NCI-H748 (cell line): ENCODE measurements around the gene ESYT3.
"Not testable (repeated sequence)": the region's sequence is repeated elsewhere in the genome, so short reads cannot be mapped to it uniquely, and the experiment has no call there.

Source experiments
- DNase-seq: peaks from one replicate; lab custom pipeline; 2025; ENCODE audit not compliant: unreplicated experiment; lab: John Stamatoyannopoulos, UW

Gene ESYT3

GRCh38 chr3:138484672-138485071 is 50.3 kb downstream of the ESYT3 start:
- DNase-seq = not testable (repeated sequence)

- DNase-seq = not testable (repeated sequence)
Observed at GRCh38 chr3:138486580-138486979, 52.2 kb downstream of the ESYT3 start.

DNA sequence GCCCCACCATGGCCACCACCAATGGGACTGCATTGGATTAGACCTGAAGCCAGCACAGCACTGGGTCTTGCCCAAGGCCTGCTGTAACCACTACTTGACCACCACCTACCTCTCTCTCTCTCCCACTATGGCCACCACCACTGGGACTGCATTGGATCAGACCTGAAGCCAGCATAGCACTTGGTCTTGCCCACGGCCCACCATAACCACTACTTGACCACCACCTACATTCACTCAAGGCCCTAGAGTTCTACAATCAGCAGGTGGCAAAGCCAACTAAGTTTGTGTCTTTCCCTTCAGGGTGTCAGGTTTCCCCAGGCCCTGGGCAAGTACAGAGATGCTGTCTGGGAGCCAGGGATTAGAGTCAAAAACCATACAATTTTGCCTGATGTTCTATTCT is 57.6 kb downstream of the ESYT3 start:
- DNase-seq = no peak

DNA sequence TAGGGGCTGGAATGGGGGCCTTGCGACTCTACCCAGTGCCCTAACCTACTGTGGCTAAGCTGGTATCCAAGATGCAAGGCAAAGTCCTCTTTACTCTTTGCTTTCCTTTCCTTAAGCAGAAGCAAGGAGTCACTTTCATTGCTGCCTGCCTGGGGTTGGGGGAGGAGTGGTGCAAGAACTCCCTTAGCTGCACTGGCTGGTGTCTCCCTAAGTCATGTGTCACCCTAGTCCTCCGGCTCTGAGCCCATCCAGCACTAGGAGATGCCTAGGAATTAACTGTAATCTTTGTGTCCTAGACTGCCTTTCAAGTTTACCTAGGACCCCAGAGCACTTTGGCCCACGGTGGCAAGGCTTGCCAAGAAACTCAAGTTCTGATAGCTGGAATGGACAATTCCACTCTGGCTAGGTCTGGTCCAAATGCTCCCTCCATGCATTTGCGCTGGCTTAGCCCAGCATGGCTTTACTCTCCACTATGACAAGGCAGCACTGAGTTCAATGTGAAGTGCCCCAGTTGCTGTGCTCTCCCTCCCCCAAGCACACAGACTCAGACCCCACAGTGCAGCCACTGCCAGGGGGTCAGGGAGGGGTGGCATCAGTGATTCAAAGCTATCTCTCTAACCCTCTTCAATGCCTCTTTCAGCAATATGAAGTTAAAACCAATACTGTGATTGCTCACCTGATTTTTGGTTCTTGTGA is 58.7 kb downstream of the ESYT3 start:
- no peak for DNase-seq

DNA sequence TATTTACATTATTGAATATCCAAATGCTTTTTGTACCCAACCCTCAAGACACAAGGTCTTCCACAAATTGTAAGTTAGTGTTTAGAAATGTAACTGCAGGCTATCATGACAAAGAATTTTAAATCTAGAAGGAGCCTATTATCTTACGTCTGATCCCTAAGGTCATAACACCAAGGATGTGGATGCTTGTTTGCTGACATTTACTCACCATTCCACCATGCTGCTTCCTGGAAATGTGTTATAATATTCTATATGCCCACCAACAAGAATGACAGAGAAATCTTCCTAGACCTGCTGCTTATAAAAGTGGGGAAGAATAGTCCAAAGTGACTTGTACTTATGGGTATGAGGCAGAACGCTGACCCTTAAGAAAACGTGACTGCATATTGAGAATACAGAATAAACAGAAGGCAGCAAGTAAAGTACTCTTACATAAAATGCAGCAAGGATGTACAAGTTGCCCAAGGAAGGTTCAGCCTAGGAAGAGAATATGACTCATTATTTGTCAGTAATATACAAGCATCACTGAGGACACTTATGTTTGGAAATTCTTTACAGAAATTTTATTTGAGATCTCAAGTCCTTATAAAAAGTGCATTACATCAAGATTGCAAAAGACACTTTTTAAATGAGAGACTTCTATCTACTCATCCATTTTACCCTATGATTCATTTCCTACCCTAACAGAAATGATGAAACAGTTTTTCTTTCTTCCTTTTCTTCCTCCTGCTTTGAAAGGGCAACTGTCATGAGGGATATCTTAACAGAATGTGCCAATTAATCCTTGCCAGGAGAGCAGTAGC is 59.6 kb downstream of the ESYT3 start:
- DNase-seq = no peak

DNA sequence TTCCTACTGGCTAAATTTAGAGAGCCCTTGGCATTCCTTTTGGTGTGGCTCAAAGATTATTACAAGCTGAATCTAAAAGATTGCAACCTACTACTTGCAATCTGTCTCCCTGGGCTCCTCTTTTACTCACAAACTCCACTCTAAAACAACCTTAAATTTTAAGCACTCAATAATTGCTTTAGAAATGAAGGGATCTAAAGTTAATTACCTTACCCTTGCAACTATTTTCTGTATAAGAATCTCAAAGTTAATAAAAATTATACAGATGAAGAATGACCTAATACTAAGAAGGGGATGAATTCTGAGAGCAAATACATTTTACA is 60.2 kb downstream of the ESYT3 start:
- DNase-seq = no peak

GRCh38 chr3:138495638-138496037 is 61.2 kb downstream of the ESYT3 start:
- DNase-seq = not testable (repeated sequence)

DNA sequence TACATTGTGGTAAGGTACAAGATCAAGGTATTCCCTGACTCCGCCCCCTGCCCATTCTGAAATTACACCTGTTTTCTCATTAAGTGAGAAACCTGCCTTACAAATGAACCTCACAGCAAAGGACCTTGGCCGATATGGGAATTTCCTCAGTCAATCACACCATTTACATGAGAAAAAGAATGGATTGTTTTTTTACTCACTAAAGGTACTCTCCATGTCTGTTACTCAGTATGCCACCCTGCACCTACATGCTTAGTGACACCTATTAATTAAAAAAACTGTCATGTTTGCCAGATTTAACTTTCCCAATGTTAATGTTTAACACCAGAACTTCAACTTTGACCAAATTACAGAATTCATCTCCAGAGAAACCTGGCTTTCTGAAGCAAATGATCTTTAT is 62.0 kb downstream of the ESYT3 start:
- DNase-seq = no peak

DNA sequence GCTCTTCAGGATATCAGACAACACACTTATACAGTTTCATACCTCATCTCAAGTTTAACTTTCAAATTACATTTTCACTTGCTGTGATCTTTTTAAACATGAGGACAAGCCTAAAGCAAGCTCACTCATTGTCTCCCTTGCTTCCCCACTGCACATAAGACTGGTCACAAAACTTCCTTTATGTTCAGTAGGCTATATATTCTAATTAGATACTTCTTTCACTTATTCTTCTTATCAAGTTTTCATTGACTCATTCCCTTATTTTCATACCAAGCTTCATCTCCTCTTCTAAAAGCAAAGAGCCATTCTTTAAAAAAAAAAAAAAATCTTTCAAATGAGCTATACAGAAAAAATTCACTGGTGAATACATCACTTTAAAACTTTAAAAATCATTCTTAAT is 62.6 kb downstream of the ESYT3 start:
- DNase-seq = no peak

- no peak for DNase-seq
Observed at GRCh38 chr3:138497851-138498250, 63.4 kb downstream of the ESYT3 start.

- DNase-seq = no peak
Observed at GRCh38 chr3:138498991-138499390, 64.6 kb downstream of the ESYT3 start.

DNA sequence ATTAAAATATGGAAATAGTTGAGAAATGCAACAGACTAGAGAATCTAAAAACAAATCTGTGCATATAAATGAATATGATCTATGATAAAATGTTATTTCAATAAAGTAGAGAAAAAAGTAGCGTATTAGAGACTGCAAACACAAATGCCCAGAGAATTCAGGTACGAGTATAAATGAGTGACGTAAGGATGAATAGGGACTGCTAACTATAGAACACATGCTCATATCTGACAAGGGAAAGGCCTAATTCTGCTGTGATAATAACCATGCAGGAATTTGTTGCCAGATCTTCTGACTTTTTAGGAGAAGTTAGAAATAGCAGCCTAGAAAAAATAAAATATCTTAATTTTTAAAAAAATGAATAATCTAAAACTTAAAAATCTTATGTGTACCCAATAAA is 73.1 kb downstream of the ESYT3 start:
- DNase-seq = no peak

DNA sequence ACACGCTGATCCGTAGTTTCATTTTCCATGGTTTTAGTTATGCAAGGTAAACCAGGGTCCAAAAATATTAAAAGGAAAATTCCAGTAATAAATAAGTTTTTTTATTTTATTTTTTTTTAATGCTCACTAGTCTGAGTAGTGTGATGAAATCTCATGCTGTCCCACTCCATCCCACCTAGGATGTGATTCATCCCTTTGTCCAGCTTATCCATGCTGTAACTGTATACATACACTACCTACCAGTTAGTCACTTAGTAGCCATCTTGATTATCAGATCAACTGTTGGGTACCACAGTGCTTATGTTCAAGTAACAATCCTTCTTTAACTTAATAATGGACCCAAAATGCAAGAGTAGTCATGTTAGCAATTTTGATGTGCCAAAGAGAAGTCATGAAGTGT is 75.2 kb downstream of the ESYT3 start:
- DNase-seq = no peak

DNA sequence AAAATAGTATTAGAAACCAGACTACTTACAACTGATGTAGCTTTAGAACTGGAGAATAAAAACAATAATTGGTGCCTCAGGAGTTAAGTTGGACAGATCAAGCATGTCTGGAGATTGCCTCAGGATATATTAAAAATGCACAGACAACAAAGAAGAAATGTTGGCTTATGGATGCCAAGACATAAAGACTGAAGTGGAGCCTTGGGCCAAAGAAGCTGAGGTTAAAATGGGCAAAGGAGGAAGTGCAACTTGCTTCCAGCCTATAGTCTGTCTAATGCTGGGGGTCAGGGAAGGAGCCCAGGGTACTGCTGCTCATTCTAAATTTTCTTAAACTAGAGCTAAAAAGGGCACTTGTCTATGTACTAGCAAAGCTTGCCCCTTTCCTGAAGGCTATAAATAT is 77.5 kb downstream of the ESYT3 start:
- no peak for DNase-seq

DNA sequence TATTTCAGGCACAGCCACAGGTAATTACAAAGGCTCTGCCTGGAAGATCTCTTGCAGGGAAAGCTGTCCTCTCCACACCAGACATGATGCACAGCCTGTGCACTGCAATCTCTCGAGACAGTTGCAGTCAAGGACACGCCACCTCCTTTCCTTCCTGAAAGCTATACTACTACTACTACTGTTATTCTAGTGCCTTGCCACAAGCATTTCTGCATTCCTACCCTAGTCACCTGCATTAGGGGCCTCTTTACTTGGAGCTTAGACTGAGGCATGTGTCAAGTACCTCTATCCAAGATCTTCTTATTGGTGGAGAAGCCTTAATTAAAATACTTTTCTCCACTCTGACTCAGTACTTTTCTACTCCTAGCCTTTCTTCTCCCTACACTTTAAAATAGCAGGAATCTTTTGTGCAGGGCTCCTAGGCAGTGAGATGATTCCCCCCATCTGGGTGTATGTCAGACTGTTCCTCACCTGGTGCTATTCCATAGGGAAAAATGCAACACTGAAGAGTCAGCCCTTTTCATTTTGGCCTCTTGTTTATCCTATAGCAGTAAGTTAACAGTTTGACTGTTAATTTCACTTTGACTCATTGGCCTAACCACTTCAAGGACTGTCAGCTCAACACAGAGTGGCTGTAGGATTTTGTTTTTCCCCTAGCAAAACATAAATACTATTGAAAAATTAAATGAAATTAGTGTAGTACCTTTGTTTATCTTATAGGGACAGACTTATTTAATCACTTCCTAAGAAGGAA is 78.9 kb downstream of the ESYT3 start:
- no peak for DNase-seq

GRCh38 chr3:138521445-138521844 is 87.0 kb downstream of the ESYT3 start:
- DNase-seq = not testable (repeated sequence)
